Measurements from ENCODE around the gene PLEKHA1. TPM values are rescaled to one million over a fixed set of nuclear protein-coding genes. Genes with fewer than 3 reads are reported as not detected.
A peak's percentile ranks its signal among the peaks of the same experiment; 100 is the strongest.

PLEKHA1 gene
- total and polyA plus RNA-seq, 2 of the 13 experiments (the other 11 are each of a cell fraction or from before 2014, with no cell fraction given) = 32.2 to 53.3 TPM

DNA sequence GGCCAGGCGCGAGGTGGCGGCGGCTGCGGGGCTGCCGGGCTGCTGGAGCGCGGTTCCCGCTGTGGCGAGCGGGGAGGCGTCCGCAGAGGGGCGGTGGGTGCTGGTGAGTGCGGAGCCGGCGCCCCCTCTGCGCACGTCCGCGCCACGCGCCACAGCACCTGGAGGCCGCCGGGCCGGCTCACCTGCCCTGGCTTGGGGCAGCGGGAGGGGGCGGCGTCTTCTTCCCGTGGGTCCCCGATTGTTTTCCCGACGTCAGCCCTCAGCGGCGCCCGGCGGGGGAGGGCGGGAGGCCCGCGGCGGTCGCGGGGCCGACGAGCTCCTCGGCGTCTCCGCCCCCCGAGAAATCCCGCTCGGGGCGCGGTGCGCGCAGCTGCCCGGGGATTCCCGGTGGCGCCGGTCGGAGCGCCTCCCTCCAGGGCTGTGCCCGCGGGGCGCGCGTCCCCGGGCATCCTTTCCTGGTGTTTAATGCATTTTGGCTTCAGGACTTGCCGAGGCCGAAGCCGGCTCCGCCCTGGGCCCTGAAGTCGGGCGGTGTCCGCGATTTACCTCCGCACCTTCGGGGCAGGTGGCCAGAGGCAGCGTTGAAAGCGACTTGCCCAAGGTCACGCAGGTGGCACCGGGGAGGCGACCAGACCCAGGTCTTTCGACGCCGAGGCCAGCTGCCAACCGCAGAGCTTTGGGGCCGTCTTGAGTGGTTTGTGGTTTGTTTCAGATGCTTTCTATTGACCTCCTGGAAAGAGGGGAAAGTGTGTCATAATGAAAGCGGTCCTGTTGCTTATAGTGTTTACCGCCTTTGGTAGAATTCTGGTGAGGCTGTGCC is 561 bp downstream of the PLEKHA1 start (continued):
- TF ChIP-seq SOX5 (CRISPR knock-in tag; IDR thresholded peaks at IDR 0.05; ENCODE audit: borderline replicate concordance) = no peak
- TF ChIP-seq GPN1 (CRISPR knock-in tag; IDR thresholded peaks at IDR 0.05; ENCODE audit: borderline replicate concordance) = no peak
- peak; percentile 88 for TF ChIP-seq AGO2 (optimal IDR thresholded peaks at IDR 0.05; ENCODE audit: low read depth, low read length)
- TF ChIP-seq ZFY (CRISPR knock-in tag; IDR thresholded peaks at IDR 0.05) = peak; percentile 30; the same call in 1 of the 2 replicates
- no peak for TF ChIP-seq FOXC1 (CRISPR knock-in tag; IDR thresholded peaks at IDR 0.05; ENCODE audit: borderline replicate concordance)
- TF ChIP-seq HES4 (CRISPR knock-in tag; IDR thresholded peaks at IDR 0.05; ENCODE audit: borderline replicate concordance) = peak; percentile 71; the same call in 1 of the 2 replicates
- TF ChIP-seq, protein P1, sequence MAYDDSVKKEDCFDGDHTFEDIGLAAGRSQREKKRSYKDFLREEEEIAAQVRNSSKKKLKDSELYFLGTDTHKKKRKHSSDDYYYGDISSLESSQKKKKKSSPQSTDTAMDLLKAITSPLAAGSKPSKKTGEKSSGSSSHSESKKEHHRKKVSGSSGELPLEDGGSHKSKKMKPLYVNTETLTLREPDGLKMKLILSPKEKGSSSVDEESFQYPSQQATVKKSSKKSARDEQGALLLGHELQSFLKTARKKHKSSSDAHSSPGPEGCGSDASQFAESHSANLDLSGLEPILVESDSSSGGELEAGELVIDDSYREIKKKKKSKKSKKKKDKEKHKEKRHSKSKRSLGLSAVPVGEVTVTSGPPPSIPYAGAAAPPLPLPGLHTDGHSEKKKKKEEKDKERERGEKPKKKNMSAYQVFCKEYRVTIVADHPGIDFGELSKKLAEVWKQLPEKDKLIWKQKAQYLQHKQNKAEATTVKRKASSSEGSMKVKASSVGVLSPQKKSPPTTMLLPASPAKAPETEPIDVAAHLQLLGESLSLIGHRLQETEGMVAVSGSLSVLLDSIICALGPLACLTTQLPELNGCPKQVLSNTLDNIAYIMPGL (CRISPR knock-in tag; IDR thresholded peaks at IDR 0.05; ENCODE audit: borderline replicate concordance in 1 of 2, low read depth in 1 of 2) = peak in 1 of 2 experiments; percentile 29; a peak in 2 of 4 replicates
- 0 out of 2 replicates have a peak, but pooled peaks have one; percentile 54 for TF ChIP-seq ZNF138 (CRISPR knock-in tag; IDR thresholded peaks at IDR 0.05; ENCODE audit: low read depth)
- TF ChIP-seq ARNTL (CRISPR knock-in tag; IDR thresholded peaks at IDR 0.05) = 0 out of 2 replicates have a peak, but pooled peaks have one; percentile 21
- TF ChIP-seq, protein P2, sequence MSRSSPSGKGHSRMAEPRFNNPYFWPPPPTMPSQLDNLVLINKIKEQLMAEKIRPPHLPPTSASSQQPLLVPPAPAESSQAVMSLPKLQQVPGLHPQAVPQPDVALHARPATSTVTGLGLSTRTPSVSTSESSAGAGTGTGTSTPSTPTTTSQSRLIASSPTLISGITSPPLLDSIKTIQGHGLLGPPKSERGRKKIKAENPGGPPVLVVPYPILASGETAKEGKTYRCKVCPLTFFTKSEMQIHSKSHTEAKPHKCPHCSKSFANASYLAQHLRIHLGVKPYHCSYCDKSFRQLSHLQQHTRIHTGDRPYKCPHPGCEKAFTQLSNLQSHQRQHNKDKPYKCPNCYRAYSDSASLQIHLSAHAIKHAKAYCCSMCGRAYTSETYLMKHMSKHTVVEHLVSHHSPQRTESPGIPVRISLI (CRISPR knock-in tag; IDR thresholded peaks at IDR 0.05; ENCODE audit: borderline replicate concordance) = no peak
- peak; percentile 64 for TF ChIP-seq MAZ (IDR thresholded peaks at IDR 0.05; ENCODE audit: borderline replicate concordance, low read depth, low read length)
- peak; percentile 64; the same call in 1 of the 2 replicates for TF ChIP-seq MAZ (CRISPR knock-in tag; IDR thresholded peaks at IDR 0.05; ENCODE audit: low read depth)
- TF ChIP-seq, protein P3, sequence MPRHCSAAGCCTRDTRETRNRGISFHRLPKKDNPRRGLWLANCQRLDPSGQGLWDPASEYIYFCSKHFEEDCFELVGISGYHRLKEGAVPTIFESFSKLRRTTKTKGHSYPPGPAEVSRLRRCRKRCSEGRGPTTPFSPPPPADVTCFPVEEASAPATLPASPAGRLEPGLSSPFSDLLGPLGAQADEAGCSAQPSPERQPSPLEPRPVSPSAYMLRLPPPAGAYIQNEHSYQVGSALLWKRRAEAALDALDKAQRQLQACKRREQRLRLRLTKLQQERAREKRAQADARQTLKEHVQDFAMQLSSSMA (CRISPR knock-in tag; IDR thresholded peaks at IDR 0.05) = 0 out of 2 replicates have a peak, but pooled peaks have one; percentile 17
- TF ChIP-seq RAD51 (IDR thresholded peaks at IDR 0.05; ENCODE audit: borderline replicate concordance) = no peak
- peak; percentile 68; the same call in 1 of the 2 replicates for TF ChIP-seq KDM2A (CRISPR knock-in tag; IDR thresholded peaks at IDR 0.05; ENCODE audit: borderline replicate concordance, low read depth)
- peak; percentile 38; the same call in 1 of the 2 replicates for TF ChIP-seq ZFP37 (CRISPR knock-in tag; IDR thresholded peaks at IDR 0.05; ENCODE audit: borderline replicate concordance)
- peak; percentile 34 for TF ChIP-seq TBX2 (CRISPR knock-in tag; IDR thresholded peaks at IDR 0.05; ENCODE audit: borderline replicate concordance)
- TF ChIP-seq ZNF792 (CRISPR knock-in tag; IDR thresholded peaks at IDR 0.05) = peak; percentile 24; the same call in 1 of the 2 replicates
- TF ChIP-seq TBP (CRISPR knock-in tag; IDR thresholded peaks at IDR 0.05) = no peak
- TF ChIP-seq ZNF432 (CRISPR knock-in tag; IDR thresholded peaks at IDR 0.05; ENCODE audit: borderline replicate concordance) = no peak
- no peak for TF ChIP-seq GZF1 (CRISPR knock-in tag; IDR thresholded peaks at IDR 0.05)
- TF ChIP-seq FOXO1 (CRISPR knock-in tag; IDR thresholded peaks at IDR 0.05) = peak; percentile 2; the same call in 1 of the 2 replicates
- TF ChIP-seq KMT2A (CRISPR knock-in tag; IDR thresholded peaks at IDR 0.05) = peak; percentile 85
- TF ChIP-seq ZNF777 (CRISPR knock-in tag; IDR thresholded peaks at IDR 0.05) = peak; percentile 98
- TF ChIP-seq, protein P4, sequence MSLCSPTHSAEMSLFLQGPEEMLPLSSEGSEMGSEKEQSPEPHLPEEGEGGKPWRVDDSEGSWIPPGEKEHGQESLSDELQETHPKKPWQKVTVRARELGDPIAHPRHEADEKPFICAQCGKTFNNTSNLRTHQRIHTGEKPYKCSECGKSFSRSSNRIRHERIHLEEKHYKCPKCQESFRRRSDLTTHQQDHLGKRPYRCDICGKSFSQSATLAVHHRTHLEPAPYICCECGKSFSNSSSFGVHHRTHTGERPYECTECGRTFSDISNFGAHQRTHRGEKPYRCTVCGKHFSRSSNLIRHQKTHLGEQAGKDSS (CRISPR knock-in tag; IDR thresholded peaks at IDR 0.05; ENCODE audit: borderline replicate concordance, low read depth) = 0 out of 2 replicates have a peak, but pooled peaks have one; percentile 45
